Ascending aorta (tissue), 2 donors: Measurements from ENCODE around the gene FBH1. TPM values are rescaled to one million over a fixed set of nuclear protein-coding genes. Genes with fewer than 3 reads are reported as not detected.

Source experiments
- DNase-seq, 2 donors: peaks; one replicate each; pipeline ENCODE4 v3.0.0-alpha.2; 2019; ENCODE audit warnings: low spot score in 2 of 2
- H3K27ac ChIP-seq, 2 donors: fragments of 200-600 bp; sonication (generic); one replicate each; pipeline ENCODE4 v1.5.1; 2016 to 2017; ENCODE audit warnings: mild to moderate bottlenecking in 1 of 2
- H3K27me3 ChIP-seq: fragments of 200-600 bp; sonication (generic); one replicate; pipeline ENCODE4 v1.5.1; 2017
- H3K36me3 ChIP-seq, 2 donors: fragments of 200-600 bp; sonication (generic); one replicate each; pipeline ENCODE4 v1.5.1; 2016
- H3K4me1 ChIP-seq, 2 donors: fragments of 200-600 bp; sonication (generic); one replicate each; pipeline ENCODE4 v1.5.1; 2016 to 2017; ENCODE audit warnings: mild to moderate bottlenecking in 1 of 2
- H3K4me3 ChIP-seq, 2 donors: fragments of 200-600 bp; sonication (generic); one replicate each; pipeline ENCODE4 v1.5.1; 2016 to 2017; ENCODE audit warnings: mild to moderate bottlenecking in 1 of 2
- H3K9me3 ChIP-seq, 2 donors: fragments of 200-600 bp; sonication (generic); one replicate each; pipeline ENCODE4 v1.5.1; 2016
- CTCF ChIP-seq, 3 experiments: fragments of 200-600 bp in 2 of 3; fragments of 450-650 bp in 1 of 3; sonication (generic) in 2 of 3; IDR thresholded peaks; one replicate each; pipeline ENCODE4 v1.5.1; 2016 to 2019; ENCODE audit warnings: antibody characterized with exemption in 3 of 3, mild to moderate bottlenecking in 1 of 3, moderate library complexity in 1 of 3
- intact Hi-C: fragments of 100-400 bp; cut with DNase I; formaldehyde crosslinking; loops from one replicate; pipeline ENCODE4 v1.15.1; 2023
- total RNA-seq: library from RNA; depleted of rRNA; stranded (reverse); fragments of >200 nt; gene quantifications from one replicate; pipeline ENCODE4 v1.1.0, GENCODE V29; 2016

FBH1 gene
- total RNA-seq, 1 donor from 2014 or later, result 43.0 TPM

GRCh38 chr10:5929442-5929841, 39.4 kb downstream of the FBH1 start:
- no peak for TF ChIP-seq CTCF (IDR thresholded peaks at IDR 0.05)
- H3K4me3 ChIP-seq, result no peak overlapping the region
- no peak for DNase-seq
- peaks cover 54 to 77% of the 10 kb centered on the region in 2 donors for H3K36me3 ChIP-seq
- no peaks in the 10 kb centered on the region for H3K9me3 ChIP-seq
- intact Hi-C loops, result no loop called here
- H3K4me1 ChIP-seq, result peaks cover 0 to 10% of the 10 kb centered on the region in 2 donors
- H3K27me3 ChIP-seq, result no peaks in the 10 kb centered on the region
- H3K27ac ChIP-seq, result no peak overlapping the region

- peaks cover 0 to 10% of the 10 kb centered on the region in 2 donors for H3K4me1 ChIP-seq
- no peak overlapping the region for H3K27ac ChIP-seq
- no peaks in the 10 kb centered on the region for H3K9me3 ChIP-seq
- peaks cover 51 to 77% of the 10 kb centered on the region in 2 donors for H3K36me3 ChIP-seq
- H3K4me3 ChIP-seq, result no peak overlapping the region
- H3K27me3 ChIP-seq, result no peaks in the 10 kb centered on the region
- TF ChIP-seq CTCF (IDR thresholded peaks at IDR 0.05), result no peak
- DNase-seq, result no peak
- intact Hi-C loops, result no loop called here
Observed at GRCh38 chr10:5930272-5930671, 40.2 kb downstream of the FBH1 start.

- Histone ChIP-seq H3K27me3 (no peaks in the 10 kb centered on the region), H3K4me1 (peaks cover 0 to 4% of the 10 kb centered on the region in 2 donors), H3K4me3 (no peak overlapping the region), H3K36me3 (peaks cover 63 to 85% of the 10 kb centered on the region in 2 donors), H3K9me3 (no peaks in the 10 kb centered on the region), H3K27ac (no peak overlapping the region)
- no peak for TF ChIP-seq CTCF (IDR thresholded peaks at IDR 0.05)
- intact Hi-C loops, result no loop called here
- no peak for DNase-seq
Observed at GRCh38 chr10:5932345-5932744, 42.3 kb downstream of the FBH1 start.

- TF ChIP-seq CTCF (IDR thresholded peaks at IDR 0.05), result no peak
- H3K4me1 ChIP-seq, result no peaks in the 10 kb centered on the region
- no peak overlapping the region for H3K4me3 ChIP-seq
- peaks cover 64 to 84% of the 10 kb centered on the region in 2 donors for H3K36me3 ChIP-seq
- no peaks in the 10 kb centered on the region for H3K27me3 ChIP-seq
- no peaks in the 10 kb centered on the region for H3K9me3 ChIP-seq
- intact Hi-C loops, result no loop called here
- no peak overlapping the region for H3K27ac ChIP-seq
- no peak for DNase-seq
Observed at GRCh38 chr10:5933909-5934546, 44.0 kb downstream of the FBH1 start.

GRCh38 chr10:5935628-5936027, 45.6 kb downstream of the FBH1 start:
- no peak for DNase-seq
- Histone ChIP-seq H3K27me3 (no peaks in the 10 kb centered on the region), H3K27ac (no peak overlapping the region), H3K4me1 (no peaks in the 10 kb centered on the region), H3K36me3 (peaks cover 51 to 68% of the 10 kb centered on the region in 2 donors), H3K4me3 (no peak overlapping the region), H3K9me3 (no peaks in the 10 kb centered on the region)
- TF ChIP-seq CTCF (IDR thresholded peaks at IDR 0.05), result no peak
- intact Hi-C loops, result no loop called here

- Histone ChIP-seq H3K4me3 (no peak overlapping the region), H3K4me1 (peaks cover 0 to 6% of the 10 kb centered on the region in 2 donors), H3K36me3 (peaks cover 47 to 55% of the 10 kb centered on the region in 2 donors), H3K27ac (no peak overlapping the region), H3K27me3 (no peaks in the 10 kb centered on the region), H3K9me3 (no peaks in the 10 kb centered on the region)
- DNase-seq, result no peak
- intact Hi-C loops, result no loop called here
- TF ChIP-seq CTCF (IDR thresholded peaks at IDR 0.05), result no peak
Observed at GRCh38 chr10:5937016-5937415, 47.0 kb downstream of the FBH1 start.
